Frontal cortex (tissue), 4 donors: ENCODE data around the gene GREB1L. TPM values are rescaled to one million over a fixed set of nuclear protein-coding genes. Genes with fewer than 3 reads are reported as not detected.
"Not testable (repeated sequence)": the region's sequence is repeated elsewhere in the genome, so short reads cannot be mapped to it uniquely, and the experiment has no call there.

Source experiments
- DNase-seq, 2 donors: peaks; one replicate each; pipeline ENCODE4 v3.0.0; 2012; ENCODE audit warnings: low spot score in 2 of 2
- FAIRE-seq: peaks from 2 replicates; lab custom pipeline; 2012; peaks lifted over from hg19 to GRCh38; lab: Jason Lieb, UNC
- total RNA-seq: library from RNA; depleted of rRNA; stranded (reverse); fragments of >200 nt; gene quantifications from one replicate; pipeline ENCODE4 v1.2.3, GENCODE V29; 2014
- donor health status: control.
- donor health status: control.
- donor health status: control.

Gene GREB1L
- total RNA-seq, 1 donor from 2014 or later: 1.6 TPM

- DNase-seq (no peak), FAIRE-seq (no peak)
Observed at GRCh38 chr18:21261352-21261751, 19.3 kb downstream of the GREB1L start.

GRCh38 chr18:21262244-21262643 lies 20.2 kb downstream of the GREB1L start:
- no peak for FAIRE-seq
- no peak for DNase-seq

DNA sequence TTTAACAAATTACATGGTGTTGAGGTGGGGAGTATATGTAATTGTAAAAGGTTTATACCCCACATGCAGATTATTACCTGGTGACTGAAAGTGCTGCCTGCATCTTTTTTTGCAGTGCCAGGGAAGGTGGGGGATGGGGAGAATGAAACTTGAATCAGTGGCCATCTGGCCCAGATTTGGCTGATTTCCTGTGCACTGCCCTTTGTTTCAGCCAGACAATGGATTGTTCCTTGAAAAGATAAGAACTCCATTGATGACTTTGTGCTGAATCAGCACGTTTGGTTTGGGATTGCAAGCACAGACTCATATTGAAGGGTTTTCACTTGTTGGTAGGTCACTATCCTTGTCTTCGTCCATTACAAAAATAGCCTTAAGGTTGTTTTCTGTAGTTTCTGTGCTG lies 20.9 kb downstream of the GREB1L start:
- DNase-seq: no peak
- peak; percentile 54 for FAIRE-seq

DNA sequence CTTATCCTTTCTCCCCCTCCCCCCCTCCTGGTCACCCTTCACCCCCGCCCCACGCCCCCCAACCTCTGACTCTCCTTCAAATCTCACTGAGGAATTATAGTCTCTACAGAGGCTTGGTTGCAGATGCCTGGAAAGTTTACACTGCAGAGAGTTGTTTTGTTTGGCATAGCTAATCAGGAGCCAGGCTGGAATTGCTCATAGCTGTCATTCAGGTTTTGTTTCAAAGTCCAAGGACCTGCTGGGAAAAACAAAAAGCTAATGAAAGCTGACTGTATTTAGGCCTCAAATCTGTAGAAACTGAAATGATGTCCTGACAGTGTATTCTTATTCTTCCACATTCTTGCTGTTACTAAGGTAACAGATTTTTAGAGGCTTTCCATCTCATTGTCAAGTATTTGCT lies 22.6 kb downstream of the GREB1L start:
- no peak for FAIRE-seq

DNA sequence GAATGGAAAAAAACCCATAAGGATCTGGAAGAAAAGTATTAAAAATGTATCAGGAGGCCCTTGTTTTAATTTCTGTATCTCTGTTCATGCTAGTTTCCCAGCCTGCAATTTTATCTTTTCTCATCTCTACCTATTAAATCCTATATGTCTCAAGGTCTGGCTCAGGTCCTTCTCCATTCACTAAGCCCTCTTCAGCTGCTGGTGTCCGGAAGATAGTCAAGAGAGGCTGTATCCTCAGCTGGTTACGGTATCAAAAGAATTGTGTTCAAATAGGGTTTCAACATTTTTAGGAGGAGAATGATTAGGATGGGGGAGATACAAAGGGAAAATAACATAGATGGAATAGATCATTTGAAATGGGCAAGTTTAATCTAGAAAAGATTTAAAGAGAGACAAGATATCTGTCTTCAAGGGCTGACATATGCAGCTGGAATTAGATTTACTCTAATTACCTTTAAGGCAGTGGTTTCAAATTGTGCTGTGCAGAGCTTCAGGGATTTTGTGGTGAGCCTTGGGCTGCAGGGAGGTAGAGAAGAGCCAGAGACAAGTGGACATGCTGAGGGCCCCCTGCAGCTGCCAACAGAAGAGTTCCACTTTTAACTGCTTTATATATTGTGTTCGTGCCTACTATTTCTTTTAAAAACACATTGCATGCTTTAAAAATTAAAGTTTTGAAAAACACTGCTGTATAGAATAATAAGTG lies 24.1 kb downstream of the GREB1L start:
- DNase-seq: no peak
- FAIRE-seq: no peak

More for the DNA sequence above, 22.6 kb downstream of the GREB1L start:
- no peak for DNase-seq

GRCh38 chr18:21267400-21267799 lies 25.4 kb downstream of the GREB1L start:
- FAIRE-seq: no peak
- no peak for DNase-seq

DNA sequence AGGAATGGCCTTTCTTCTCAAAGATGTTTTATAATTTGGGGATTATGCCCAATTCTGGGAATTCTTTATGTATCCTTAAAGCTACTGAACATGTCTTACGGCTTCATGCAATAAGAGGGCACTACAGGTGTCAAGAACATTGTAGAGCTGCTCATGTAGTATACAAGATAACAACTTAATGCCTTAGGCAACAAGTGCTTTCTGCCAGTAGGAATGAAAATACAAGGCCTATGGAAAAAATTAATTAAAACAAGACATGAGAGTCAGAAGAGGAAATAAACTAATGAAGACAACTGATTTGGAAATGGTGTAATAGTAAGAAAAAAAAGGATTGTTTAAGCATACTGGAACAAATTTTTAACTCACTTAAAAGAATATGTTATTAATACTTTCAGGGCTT lies 27.3 kb downstream of the GREB1L start:
- no peak for DNase-seq
- no peak for FAIRE-seq

GRCh38 chr18:21270453-21270852 lies 28.4 kb downstream of the GREB1L start:
- DNase-seq: no peak
- no peak for FAIRE-seq

- FAIRE-seq (no peak), DNase-seq (no peak)
Observed at GRCh38 chr18:21272016-21272579, 30.1 kb downstream of the GREB1L start.

GRCh38 chr18:21273568-21273967 lies 31.5 kb downstream of the GREB1L start:
- no peak for FAIRE-seq
- no peak for DNase-seq

- DNase-seq (no peak), FAIRE-seq (no peak)
Observed at GRCh38 chr18:21275645-21276044, 33.6 kb downstream of the GREB1L start.

- FAIRE-seq (no peak), DNase-seq (no peak)
Observed at GRCh38 chr18:21277578-21277977, 35.5 kb downstream of the GREB1L start.

DNA sequence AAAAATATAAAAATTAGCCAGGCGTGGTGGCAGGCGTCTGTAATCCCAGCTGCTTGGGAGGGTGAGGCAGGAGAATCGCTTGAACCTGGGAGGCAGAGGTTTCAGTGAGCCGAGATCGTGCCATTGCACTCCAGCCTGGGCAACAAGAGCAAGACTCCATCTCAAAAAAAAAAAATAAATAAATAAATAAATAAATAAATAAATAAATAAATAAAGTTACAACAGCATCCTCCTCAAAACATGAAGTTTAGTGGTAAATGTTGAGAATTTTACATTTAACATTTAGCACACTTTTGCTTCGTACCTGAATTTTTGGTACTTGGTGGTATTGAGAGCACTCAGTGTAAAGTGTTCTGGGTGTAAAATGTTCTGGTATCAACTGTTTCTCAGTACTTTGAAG lies 36.2 kb downstream of the GREB1L start:
- FAIRE-seq, DNase-seq: not testable (repeated sequence)

- DNase-seq: no peak
- no peak for FAIRE-seq
Observed at GRCh38 chr18:21281603-21282002, 39.6 kb downstream of the GREB1L start.

DNA sequence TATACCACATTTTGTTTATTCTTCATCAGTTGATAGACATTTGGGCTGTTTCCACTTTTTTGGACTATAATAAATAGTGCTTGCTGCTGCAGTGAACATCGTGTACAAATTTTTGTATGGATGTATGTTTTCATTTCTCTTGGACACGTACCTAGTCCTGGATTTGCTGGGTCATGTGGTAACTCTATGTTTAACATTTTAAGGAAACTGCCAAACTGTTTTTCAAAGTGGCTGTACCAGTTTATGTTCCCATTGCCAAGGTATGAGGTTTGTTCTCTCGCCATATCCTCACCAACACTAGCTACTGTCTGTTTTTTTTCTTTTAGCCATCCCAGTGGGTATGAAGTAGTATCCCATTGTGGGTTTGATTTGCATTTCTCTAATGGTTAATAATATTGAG lies 42.5 kb downstream of the GREB1L start:
- no peak for DNase-seq
- FAIRE-seq: no peak

- DNase-seq: no peak
- FAIRE-seq: no peak
Observed at GRCh38 chr18:21289827-21290226, 47.8 kb downstream of the GREB1L start.

DNA sequence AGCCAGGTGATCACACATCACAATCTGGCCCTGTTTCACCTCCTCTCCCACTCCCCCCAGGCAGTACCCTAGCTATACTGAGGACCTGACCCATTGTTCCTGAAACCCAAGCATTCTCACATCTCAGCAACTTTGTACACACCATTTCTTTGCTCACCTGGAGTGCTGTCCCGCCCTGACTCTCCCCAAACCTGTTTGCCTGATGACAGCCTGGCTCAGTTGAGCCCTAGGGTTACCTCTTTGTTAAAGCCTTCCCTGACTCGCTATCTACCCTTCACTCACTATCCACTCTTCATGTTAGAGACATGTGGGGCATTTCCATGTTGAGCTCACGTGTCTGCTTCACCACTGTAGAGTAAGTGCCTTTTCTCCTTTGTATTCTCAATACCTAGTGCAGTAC lies 49.1 kb downstream of the GREB1L start:
- DNase-seq: no peak
- FAIRE-seq: no peak

GRCh38 chr18:21293479-21293878 lies 51.4 kb downstream of the GREB1L start:
- FAIRE-seq (no peak), DNase-seq (no peak)

GRCh38 chr18:21295101-21295500 lies 53.1 kb downstream of the GREB1L start:
- DNase-seq (no peak), FAIRE-seq (no peak)

DNA sequence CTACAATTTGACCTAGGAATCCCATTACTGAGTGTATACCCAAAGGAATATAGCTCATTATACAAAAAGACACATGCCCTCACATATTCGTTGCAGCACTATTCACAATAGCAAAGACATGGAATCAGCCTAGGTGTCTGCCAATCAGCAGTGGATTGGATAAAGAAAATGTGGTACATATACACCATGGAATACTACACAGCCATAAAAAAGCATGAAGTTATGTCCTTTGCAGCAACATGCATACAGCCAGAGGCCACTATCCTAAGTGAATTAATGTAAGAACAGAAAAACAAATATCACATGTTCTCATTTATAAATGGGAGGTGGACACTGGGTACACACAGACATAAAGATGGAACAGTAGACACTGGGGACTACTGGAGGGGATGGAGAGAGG lies 54.0 kb downstream of the GREB1L start:
- DNase-seq (no peak), FAIRE-seq (no peak)

GRCh38 chr18:21298351-21298750 lies 56.3 kb downstream of the GREB1L start:
- FAIRE-seq: no peak
- no peak for DNase-seq
